Myocyte (in vitro differentiated cells): Measurements from ENCODE around the gene GALNT18. TPM values are rescaled to one million over a fixed set of nuclear protein-coding genes. Genes with fewer than 3 reads are reported as not detected.
A peak's percentile ranks its signal among the peaks of the same experiment; 100 is the strongest.

ENCODE experiments used
- DNase-seq: peaks from one replicate; pipeline ENCODE4 v3.0.0-alpha.2; 2012; ENCODE audit warnings: low read depth
- microRNA-seq: library from miRNA; unstranded; fragments of <30 nt; microRNA quantifications from one replicate; pipeline ENCODE4, GENCODE V29; 2016
- total RNA-seq: library from RNA; depleted of rRNA; stranded (reverse); fragments of >200 nt; gene quantifications from 2 replicates; pipeline ENCODE4 v1.2.3, GENCODE V29; 2014

The GALNT18 gene
- total RNA-seq, 1 donor from 2014 or later = 3.3 TPM

DNA sequence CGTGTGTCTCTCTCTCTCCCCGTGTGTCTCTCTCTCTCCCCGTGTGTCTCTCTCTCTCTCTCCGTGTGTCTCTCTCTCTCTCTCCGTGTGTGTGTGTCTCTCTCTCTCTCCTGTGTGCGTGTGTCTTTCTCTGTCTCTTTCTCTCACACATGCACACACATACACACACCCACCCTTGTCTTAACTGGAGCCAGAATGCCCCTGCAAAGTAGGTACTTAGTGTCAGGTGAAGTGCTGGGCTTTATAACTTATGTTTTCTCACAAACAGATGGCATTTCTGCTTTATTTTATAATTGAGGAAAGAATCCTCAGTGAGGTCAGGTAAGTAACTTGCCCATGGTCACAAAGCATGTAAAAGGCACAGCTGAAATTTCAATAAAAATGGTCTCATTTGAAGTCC is 374.7 kb downstream of the GALNT18 start:
- DNase-seq = no peak

DNA sequence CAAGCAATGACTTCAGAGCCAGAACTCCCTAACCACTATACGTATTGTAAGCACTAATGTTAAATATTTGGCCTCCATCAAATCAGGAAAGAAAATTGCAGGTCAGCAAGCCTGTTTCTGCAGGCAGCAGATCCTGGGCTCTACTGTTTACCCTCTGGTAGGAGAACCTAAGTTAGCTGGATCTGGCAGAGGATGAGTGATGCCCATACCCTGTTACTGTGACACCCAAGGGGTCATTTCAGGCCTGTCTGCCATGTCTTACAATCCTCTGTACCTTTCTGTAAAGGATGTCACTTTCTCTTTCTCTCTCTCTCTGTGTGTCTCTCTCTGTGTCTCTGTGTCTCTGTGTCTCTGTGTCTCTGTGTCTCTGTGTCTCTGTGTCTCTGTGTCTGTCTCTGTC is 375.6 kb downstream of the GALNT18 start:
- DNase-seq = no peak

DNA sequence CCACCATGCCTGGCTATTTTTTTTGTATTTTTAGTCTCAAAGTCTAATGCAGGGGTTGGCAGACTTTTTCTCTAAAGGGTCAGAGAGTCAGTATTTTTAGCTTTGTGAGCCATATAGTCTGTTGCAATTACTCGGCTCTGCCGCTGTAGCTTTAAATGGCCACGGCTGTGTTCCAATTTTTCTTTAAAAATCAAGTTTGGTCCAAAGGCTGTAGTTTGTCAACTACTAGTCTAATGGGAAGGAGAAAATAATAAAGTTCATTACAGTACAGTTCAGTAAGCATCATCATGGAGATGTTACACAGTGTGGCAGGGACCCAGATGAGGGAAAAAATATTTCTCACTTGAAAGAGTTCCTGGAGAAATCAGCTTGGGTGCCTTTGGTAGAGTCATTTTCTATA is 376.4 kb downstream of the GALNT18 start:
- no peak for DNase-seq

DNA sequence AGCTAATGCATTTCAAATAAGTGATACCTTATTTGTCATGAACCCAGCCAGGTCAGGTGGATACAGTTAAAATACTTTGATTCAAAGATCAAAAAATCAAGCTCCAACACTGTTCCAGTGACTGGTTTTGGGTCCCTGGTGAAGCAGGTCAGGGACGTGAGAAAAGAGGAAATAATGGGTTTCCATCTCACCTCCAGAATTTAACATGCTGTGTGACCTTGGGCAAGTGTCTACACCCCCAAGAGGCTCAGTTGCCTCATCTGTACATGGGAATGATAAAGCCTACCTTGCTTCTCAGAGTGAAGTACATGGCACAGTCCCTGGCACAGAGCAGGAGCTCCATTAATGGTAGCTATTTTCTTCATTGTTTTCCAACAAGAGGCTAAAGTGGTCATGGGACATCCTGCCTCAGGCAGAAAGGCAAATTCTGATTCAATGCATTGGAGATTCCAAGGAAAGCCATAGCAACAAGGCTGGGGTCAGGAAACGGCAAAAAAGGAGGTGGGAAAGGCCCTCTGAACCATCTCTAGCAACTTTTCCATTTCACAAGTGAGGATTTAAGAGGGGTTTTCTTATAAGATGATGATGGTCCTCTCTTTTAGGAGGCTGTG is 377.2 kb downstream of the GALNT18 start:
- no peak for DNase-seq

DNA sequence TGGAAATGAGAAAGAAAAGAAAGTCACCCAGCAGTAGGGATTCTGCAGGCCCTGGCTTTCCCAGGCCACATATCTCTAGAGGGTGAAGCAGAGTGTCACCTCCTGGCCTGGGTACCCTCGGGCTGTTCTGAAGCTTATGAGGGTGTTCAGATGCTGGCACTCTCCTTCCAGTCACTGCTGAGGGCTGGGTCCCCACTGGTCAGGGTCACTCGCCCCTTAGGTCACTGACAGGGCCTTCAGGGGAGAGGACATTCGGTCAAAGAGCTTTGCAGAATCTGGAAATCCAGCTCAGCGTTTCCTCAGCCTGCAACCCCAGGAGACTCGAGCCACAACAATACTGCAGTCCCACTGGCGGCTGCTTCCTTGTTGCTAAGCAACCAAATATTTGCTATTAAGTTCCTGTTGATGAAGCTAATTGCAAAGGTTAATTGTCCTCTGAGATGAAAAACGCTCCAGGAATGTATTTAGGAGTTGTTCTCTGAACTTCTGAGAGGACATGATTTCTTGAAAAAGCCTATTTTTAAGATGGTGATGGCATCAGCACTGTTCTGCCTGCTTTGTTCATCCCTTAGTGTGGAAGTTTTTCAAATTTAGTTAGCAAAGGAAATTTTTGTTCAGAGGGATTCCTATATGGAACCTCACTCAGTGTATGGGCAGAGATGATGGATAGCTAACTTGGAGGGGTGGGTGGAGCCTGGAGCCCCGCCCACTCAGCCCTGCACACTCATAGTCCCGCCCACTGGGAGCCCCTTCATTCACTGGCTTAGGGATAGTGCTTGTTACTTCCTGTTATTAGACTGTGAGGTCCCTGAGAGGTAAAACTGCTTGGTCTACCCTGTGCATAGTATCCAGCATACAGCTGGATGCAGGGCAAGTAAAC is 378.0 kb downstream of the GALNT18 start:
- DNase-seq = no peak

DNA sequence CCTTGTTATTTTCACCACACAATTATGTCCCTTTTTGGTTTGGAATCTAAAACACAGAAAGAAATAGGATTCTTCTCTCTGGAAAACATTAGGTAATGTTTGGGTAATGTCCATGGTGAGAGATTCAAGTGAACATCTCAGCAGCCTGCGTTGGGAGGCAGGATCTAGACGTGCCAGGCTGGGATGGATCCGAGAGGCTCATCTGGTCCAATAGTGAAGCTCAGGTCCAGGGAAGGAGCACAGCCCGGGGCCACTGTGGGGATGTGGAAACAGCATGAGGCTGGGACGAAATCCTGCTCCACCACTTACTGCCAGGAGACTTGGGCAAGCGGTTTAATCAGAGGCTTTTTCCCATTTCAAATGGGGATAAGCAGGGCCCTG is 378.6 kb downstream of the GALNT18 start:
- no peak for DNase-seq

DNA sequence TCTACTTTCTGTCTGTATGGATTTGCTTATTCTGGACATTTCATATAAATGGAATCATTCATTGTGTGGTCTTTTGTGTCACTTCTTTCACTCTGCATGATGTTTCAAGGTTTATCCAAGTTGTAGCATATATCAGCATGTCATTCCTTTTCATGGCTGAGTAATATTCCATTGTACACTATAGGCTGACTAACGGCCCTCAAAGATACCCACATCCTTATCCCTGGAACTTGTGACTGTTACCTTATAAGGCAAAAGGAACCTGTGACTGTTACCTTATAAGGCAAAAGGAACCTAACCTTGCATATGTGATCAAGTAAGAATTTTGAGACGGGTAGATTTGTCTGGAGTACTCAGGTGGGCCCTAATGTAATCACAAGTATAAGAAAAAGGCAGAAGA is 380.5 kb downstream of the GALNT18 start:
- no peak for DNase-seq

DNA sequence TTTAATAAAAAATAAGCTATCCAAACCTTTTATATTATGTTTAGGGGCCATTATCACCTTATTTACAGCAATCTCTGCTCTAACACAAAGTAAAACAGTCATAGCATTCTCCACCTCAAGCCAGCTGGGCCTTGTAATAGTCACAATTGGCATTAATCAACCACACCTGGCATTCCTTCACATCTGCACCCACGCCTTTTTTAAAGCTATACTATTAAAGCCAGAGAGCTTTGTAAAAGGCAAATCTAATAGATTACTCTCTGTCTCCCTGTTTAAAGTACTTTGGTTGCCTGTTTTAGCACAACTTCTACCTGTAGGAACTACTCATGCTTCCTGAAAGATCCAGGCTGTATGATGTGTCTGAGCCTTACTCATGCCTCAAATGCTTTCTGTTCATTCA is 381.8 kb downstream of the GALNT18 start:
- DNase-seq = no peak

DNA sequence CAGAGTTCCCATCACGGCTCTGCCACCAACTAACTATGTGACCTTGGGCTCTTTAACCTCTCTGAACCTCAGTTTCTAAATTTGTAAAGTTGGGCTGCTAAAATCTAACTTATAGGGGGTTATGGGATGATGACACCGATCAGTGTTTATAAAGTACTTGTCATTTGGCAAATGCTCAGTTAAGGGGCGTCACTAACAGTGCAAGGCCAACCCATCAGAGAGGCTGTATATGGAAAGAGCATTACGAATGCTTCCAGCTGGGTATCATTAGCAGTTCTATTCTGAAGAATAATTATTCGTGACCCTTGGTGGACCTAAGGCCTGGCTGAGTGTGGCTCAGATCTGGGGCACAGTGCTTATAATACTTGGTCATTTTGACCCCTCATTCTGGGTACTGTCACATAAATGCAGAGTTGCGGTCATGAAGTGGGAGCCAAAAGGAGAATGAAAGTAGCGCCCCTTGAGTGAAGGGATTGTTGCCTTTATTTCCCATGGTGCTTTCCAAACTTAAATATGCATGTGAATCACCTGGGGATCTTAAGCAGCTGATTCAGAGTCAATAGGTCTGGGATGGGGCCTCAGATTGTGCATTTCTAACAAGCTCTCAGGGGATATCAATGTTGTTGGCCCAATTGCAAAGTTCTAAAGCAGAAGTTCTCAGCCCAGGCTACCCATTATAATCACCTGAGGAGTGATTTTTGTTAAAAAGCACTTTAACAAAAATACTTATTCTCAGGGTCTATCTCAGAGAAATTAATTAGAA is 384.6 kb downstream of the GALNT18 start:
- DNase-seq = no peak

DNA sequence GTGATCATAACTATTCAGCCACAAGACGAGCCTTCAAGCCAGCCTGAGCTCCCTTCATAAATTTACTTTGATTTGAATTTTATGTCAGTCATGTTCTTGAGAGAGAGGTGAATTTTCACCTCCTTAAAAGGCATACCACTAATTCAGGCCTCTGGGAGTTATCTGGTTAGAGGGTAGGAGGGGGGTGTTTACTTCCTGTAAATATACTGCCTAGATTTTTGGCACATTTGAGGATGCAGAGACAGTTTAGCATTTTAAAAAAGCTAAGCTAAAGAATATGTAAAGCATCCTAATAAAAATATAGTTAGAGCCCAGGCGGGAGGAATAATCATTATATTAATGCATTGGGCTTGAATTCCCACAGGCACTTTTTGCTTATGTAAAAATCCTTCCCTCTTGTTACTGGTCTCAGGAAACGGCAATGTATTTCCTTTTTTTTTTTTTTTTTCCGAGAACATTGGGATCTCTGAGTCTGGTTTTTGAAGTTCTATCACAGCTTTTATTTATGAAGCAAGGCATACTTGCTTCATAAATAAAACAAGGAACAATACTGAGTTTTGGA is 385.2 kb downstream of the GALNT18 start:
- no peak for DNase-seq

DNA sequence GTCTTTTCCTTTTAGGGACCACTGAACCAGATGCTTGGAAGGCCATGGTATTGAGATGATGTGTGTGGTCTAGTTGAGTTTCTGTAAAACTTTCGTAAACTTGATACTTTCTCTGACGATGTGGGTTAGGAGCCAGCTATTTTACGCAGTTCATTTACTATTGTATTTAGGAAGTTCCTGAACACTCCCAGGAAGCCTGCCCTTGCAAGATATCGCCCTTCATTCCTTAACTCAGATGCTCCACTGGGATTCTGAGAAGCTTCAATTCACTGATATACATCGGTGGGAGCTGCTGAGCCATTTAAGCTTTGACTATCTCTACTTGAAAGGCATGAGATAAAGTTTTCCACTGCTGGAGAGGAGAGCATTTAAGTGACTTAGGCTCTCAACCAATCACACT is 390.0 kb downstream of the GALNT18 start:
- DNase-seq = no peak

DNA sequence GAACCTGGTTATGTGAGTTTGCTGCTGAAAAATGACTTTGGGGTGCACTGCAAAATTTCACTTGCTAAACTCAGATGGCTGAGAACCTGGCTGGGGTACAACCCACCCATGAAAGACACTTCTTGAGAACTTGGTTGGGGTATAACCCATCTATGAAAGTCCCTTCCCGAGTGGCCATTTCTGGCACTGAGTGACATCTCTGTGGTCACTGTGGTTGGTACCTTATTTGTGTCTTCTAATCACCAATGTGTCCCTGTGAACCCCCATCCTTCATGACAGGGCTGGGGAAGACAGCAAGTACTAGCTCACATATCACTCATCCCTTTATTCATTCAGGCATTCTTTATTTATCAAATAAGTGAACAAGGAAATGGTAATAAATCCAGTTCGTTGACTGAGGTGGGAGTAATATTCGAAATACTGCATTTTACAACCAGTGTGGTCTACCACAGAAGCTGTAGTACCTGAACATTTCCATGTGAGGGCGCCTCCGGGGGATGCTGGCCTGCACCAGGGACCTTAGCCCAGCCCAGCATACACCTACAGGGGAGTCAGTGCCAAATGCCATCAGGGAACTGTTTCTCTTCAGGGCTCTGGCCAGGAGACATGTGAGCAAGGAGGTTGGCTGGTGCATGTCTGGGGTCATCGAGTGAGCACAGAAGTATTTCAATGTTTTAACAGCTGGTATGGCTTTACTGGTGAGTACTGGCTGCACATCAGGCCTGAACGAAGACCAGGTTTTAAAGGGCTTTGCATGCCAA is 390.8 kb downstream of the GALNT18 start:
- peak; percentile 4 for DNase-seq

DNA sequence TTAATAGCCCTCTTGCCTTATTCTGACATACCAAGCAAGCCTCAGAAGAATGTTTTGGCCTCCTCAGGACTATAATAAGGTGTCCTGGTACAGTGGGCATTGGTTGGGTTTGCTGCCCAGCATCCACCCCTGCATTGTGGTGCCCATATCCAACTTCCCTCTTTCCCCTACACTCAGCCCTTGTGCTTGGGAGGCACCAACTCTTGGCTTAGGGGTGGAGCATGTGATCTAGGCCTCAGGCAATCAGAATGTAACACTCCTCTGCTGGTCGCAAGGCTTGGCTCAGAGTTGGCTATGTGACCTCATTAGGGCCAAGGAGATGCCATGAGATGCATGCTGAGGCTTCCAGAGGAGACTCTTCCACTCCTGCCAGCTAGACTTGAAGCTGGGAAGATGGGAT is 391.7 kb downstream of the GALNT18 start:
- DNase-seq = no peak

DNA sequence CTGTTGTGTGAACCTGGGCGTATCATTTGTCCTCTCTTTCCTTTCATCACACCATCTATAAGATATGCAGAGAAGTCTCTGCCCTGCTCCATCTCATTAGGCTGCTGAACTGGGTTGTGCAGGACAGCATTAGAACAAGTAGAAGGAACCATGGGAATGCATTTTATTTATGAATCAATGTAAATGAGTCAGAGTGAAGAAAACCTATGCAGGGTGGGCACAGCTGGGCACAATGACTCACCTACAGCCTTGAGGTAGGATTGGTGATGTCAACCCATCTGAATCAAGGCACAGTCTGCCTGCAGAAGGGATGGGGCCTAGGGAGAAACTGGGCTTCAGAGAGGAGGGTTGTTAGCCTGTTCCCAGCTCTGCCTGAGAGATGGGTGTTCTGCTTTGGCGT is 392.2 kb downstream of the GALNT18 start:
- no peak for DNase-seq

DNA sequence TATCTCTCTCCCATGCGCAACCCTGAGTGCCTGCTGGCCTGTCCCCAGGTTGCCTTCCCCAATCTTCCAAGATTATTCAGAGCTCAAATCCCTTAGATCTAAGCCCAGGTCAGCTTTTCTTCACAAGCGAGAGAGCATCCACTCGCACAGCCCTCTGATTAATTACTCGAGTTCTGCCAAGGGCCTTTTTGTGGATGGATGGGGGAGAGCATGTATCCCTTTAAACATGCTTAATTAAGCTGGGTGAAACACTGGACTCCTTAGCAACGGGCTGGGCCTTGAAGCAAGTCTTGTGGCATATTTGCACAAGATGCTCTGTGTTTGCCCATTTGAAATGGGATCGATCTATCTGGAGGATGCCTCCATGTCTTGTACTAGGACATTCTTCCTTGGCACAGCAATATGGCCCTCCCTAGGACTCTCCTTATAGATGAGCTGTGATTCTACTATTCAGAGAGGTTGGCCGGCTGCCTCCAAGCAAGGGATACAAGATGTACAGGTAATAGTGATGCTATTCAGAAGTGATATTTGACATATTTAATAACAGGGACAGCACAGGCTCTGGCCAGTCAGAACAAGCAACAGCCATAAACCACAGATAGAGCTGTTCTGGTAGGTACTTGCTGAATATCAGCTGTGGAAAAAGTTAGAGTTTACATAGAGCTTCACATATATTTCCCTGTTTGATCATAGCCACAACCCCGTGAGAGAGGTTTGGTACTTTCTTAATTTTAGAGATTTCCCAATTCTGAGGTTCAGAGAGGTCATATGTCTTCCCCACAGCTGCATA is 394.3 kb downstream of the GALNT18 start:
- DNase-seq = no peak

Small RNA genes within 50 kb of the gene (microRNA-seq; reads per million reads assigned to microRNA genes)
- gene MIR4299 = not detected

Other genes with a start within 250 kb of the GALNT18 start
- 67.1 and 75.4 TPM in 2 replicates for gene USP47, start 220.0 kb upstream of the GALNT18 start, total RNA-seq